CD4-positive, alpha-beta memory T cell (primary cell): ENCODE data around the gene SMG9. TPM values are rescaled to one million over a fixed set of nuclear protein-coding genes. Genes with fewer than 3 reads are reported as not detected.

ENCODE experiments used
- CTCF ChIA-PET: fragments of 350-600 bp; sonication (Branson Sonifier 250); formaldehyde crosslinking; loops from one replicate; lab custom pipeline; 2021; ENCODE audit warnings: inconsistent platforms; ENCODE audit not compliant: partially characterized antibody; lab: Charles Lee
- POLR2A ChIA-PET: fragments of 350-600 bp; sonication (Branson Sonifier 250); formaldehyde crosslinking; loops from one replicate; lab custom pipeline; 2021; ENCODE audit not compliant: partially characterized antibody; lab: Charles Lee
- DNase-seq, 5 donors: peaks; one replicate each; pipeline versions ENCODE4 v3.0.0 to v3.0.0-alpha.2; 2020 to 2022; ENCODE audit warnings: mixed read lengths in 1 of 5
- H3K27ac ChIP-seq: one replicate; pipeline ENCODE4 v1.7.0; 2013; ENCODE audit warnings: low read depth, low read length
- H3K27me3 ChIP-seq: 2 replicates; pipeline ENCODE4 v1.7.0; 2013; ENCODE audit warnings: mild to moderate bottlenecking, low read length, moderate library complexity; ENCODE audit not compliant: insufficient read depth
- H3K36me3 ChIP-seq: 2 replicates; pipeline ENCODE4 v1.7.0; 2013; ENCODE audit warnings: mild to moderate bottlenecking, low read length, moderate library complexity; ENCODE audit not compliant: insufficient read depth
- H3K4me1 ChIP-seq: 2 replicates; pipeline ENCODE4 v1.7.0; 2013; ENCODE audit warnings: mild to moderate bottlenecking, low read length, moderate library complexity; ENCODE audit not compliant: insufficient read depth
- H3K4me3 ChIP-seq, 2 donors: one replicate each; pipeline ENCODE4 v1.7.0; 2013; ENCODE audit warnings: low read length in 2 of 2, mild to moderate bottlenecking in 1 of 2
- H3K9me3 ChIP-seq, 2 donors: one replicate each; pipeline ENCODE4 v1.7.0; 2013; ENCODE audit warnings: low read length in 2 of 2, control low read depth in 1 of 2; ENCODE audit not compliant: control insufficient read depth in 1 of 2
- H3K27ac Mint-ChIP-seq, 7 donors: one replicate each; pipeline ENCODE4 v1.8.0; 2020 to 2021; ENCODE audit warnings: mixed read lengths in 7 of 7, mild to moderate bottlenecking in 6 of 7, inconsistent platforms in 3 of 7, moderate library complexity in 3 of 7
- H3K27me3 Mint-ChIP-seq, 2 donors: one replicate each; pipeline ENCODE4 v1.8.0; 2020 to 2021; ENCODE audit warnings: mixed read lengths in 2 of 2
- H3K36me3 Mint-ChIP-seq, 2 donors: one replicate each; pipeline ENCODE4 v1.8.0; 2020 to 2021; ENCODE audit warnings: mixed read lengths in 2 of 2, inconsistent platforms in 1 of 2, mild to moderate bottlenecking in 1 of 2
- H3K4me1 Mint-ChIP-seq, 4 donors: one replicate each; pipeline ENCODE4 v1.8.0; 2020 to 2021; ENCODE audit warnings: mixed read lengths in 4 of 4, mild to moderate bottlenecking in 1 of 4
- H3K4me3 Mint-ChIP-seq, 8 donors: one replicate each; pipeline ENCODE4 v1.8.0; 2020 to 2021; ENCODE audit warnings: mixed read lengths in 8 of 8, mild to moderate bottlenecking in 7 of 8, moderate library complexity in 6 of 8, inconsistent platforms in 3 of 8
- H3K9me3 Mint-ChIP-seq, 8 donors: one replicate each; pipeline ENCODE4 v1.8.0; 2020 to 2021; ENCODE audit warnings: mixed read lengths in 8 of 8, mild to moderate bottlenecking in 5 of 8, inconsistent platforms in 3 of 8, moderate library complexity in 1 of 8
- intact Hi-C: fragments of 100-400 bp; cut with micrococcal nuclease; formaldehyde crosslinking; loops from one replicate; pipeline ENCODE4 v1.15.1; 2023
- polyA plus RNA-seq, 2 donors: library from polyadenylated mRNA; unstranded; fragments of 300-500 nt; fragmentation: Illumina TruSeq; gene quantifications; one replicate each; pipeline ENCODE4 v1.2.3, GENCODE V29; 2021
- total RNA-seq, 2 experiments: library from RNA; stranded (reverse); gene quantifications; one replicate each; pipeline ENCODE4 v1.2.3, GENCODE V29; 2021

SMG9 gene
- total and polyA plus RNA-seq, 4 experiments from 2014 or later = 3.8 to 57.9 (median 35.6) TPM

DNA sequence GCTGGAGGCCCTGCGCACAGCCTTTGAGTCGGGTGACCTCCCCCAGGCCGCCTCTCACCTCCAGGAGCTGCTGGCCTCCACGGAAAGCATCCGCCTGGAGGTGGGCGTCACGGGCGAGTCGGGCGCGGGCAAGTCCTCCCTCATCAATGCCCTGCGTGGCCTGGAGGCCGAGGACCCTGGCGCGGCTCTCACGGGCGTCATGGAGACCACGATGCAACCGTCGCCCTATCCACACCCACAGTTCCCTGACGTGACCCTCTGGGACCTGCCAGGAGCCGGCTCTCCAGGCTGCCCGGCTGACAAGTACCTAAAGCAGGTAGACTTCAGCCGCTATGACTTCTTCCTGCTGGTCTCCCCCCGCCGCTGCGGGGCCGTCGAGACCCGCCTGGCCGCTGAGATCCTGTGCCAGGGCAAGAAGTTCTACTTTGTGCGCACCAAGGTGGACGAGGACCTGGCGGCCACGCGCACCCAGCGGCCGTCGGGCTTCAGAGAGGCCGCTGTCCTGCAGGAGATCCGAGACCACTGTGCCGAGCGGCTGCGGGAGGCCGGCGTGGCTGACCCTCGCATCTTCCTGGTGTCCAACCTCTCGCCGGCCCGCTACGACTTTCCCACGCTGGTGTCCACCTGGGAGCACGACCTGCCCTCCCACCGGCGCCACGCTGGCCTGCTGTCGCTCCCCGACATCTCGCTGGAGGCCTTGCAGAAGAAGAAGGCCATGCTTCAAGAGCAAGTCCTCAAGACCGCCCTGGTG is 36.0 kb downstream of the SMG9 start:
- H3K36me3 ChIP-seq = no peaks in the 10 kb centered on the region
- Mint-ChIP-seq H3K4me3 (no peak overlapping the region), H3K27me3 (peaks cover 2 to 5% of the 10 kb centered on the region in 2 donors), H3K36me3 (no peaks in the 10 kb centered on the region), H3K4me1 (no peaks in the 10 kb centered on the region), H3K27ac (no peak overlapping the region), H3K9me3 (no peaks in the 10 kb centered on the region)
- POLR2A ChIA-PET = no interaction called here
- H3K9me3 ChIP-seq = no peaks in the 10 kb centered on the region
- no peak overlapping the region for H3K27ac ChIP-seq
- H3K4me3 ChIP-seq = no peak overlapping the region
- no peaks in the 10 kb centered on the region for H3K4me1 ChIP-seq
- CTCF ChIA-PET = no interaction called here
- intact Hi-C loops = no loop called here
- DNase-seq = no peak
- no peaks in the 10 kb centered on the region for H3K27me3 ChIP-seq

- no peaks in the 10 kb centered on the region for H3K27me3 ChIP-seq
- H3K4me3 Mint-ChIP-seq = no peak within 1 kb of the TSS
- POLR2A ChIA-PET = no interaction called here
- no peak within 1 kb of the TSS for H3K27ac Mint-ChIP-seq
- H3K36me3 ChIP-seq = no peaks in the 10 kb centered on the region
- no peaks in the 10 kb centered on the region for H3K36me3 Mint-ChIP-seq
- CTCF ChIA-PET = interaction anchor here (1.3 kb wide), 1 partner anchor 161 kb away, joined by 3 read pairs; no protein-coding TSS in a partner anchor
- DNase-seq = no peak
- peaks cover 8 to 14% of the 10 kb centered on the region in 2 donors for H3K27me3 Mint-ChIP-seq
- H3K4me3 ChIP-seq = no peak within 1 kb of the TSS
- H3K9me3 ChIP-seq = no peaks in the 10 kb centered on the region
- H3K4me1 Mint-ChIP-seq = no peaks in the 10 kb centered on the region
- intact Hi-C loops = no loop called here
- H3K4me1 ChIP-seq = no peaks in the 10 kb centered on the region
- no peak within 1 kb of the TSS for H3K27ac ChIP-seq
- H3K9me3 Mint-ChIP-seq = no peaks in the 10 kb centered on the region
These were observed 39.0 kb downstream of the SMG9 start, which contains the start of gene IRGC for GRCh38 chr19:43715776-43716175. Gene IRGC (plus strand): TSS chr19:43716076. CDS start chr19:43718559, 2,483 bp downstream.

- Histone ChIP-seq H3K36me3 (no peaks in the 10 kb centered on the region), H3K4me1 (no peaks in the 10 kb centered on the region), H3K27me3 (no peaks in the 10 kb centered on the region), H3K27ac (no peak overlapping the region), H3K9me3 (no peaks in the 10 kb centered on the region), H3K4me3 (no peak overlapping the region)
- ChIA-PET POLR2A (interaction anchor here (0.7 kb wide), 1 partner anchor 12 kb away, joined by 3 read pairs; no protein-coding TSS in a partner anchor), CTCF (no interaction called here)
- intact Hi-C loops = no loop called here
- Mint-ChIP-seq H3K9me3 (peaks cover 0 to 10% (median 6%) of the 10 kb centered on the region in 8 donors), H3K27me3 (peaks cover 8 to 14% of the 10 kb centered on the region in 2 donors), H3K4me1 (no peaks in the 10 kb centered on the region), H3K4me3 (no peak overlapping the region), H3K36me3 (peaks cover 0 to 7% of the 10 kb centered on the region in 2 donors), H3K27ac (no peak overlapping the region)
- no peak for DNase-seq
These were observed 41.6 kb downstream of the SMG9 start for GRCh38 chr19:43713208-43713607.

DNA sequence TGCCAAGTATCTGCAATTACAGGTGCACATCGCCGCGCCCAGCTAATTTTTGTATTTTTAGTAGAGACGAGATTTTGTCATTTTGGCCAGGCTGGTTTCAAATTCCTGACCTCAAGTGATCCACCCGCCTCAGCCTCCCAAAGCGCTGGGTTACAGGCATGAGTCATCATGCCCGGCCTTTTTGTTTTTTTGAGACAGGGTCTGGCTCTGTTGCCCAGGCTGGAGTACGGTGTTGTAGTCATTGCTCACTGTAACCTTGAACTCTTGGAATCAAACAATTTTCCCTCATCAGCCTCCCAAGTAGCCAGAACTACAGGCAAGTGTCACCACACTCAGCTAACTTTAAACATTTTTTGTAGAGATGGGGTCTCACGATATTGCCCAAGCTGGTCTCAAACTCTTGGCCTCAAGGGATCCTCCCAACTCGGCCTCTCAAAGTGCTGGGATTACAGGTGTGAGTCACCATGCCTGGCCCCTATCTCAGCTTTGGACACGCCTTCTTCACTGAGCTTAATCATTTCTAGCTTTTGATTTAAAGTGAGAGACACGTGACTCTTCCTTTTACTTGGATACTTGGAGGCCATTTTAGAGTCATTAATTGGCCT is 42.9 kb downstream of the SMG9 start:
- Histone ChIP-seq H3K27me3 (no peaks in the 10 kb centered on the region), H3K27ac (no peak overlapping the region), H3K4me1 (no peaks in the 10 kb centered on the region), H3K9me3 (no peaks in the 10 kb centered on the region), H3K4me3 (no peak overlapping the region), H3K36me3 (no peaks in the 10 kb centered on the region)
- Mint-ChIP-seq H3K36me3 (peaks cover 0 to 7% of the 10 kb centered on the region in 2 donors), H3K4me3 (no peak overlapping the region), H3K9me3 (peaks cover 0 to 12% (median 6%) of the 10 kb centered on the region in 8 donors), H3K27ac (no peak overlapping the region), H3K27me3 (peaks cover 8 to 14% of the 10 kb centered on the region in 2 donors), H3K4me1 (no peaks in the 10 kb centered on the region)
- no peak for DNase-seq
- intact Hi-C loops = no loop called here
- CTCF ChIA-PET = no interaction called here
- POLR2A ChIA-PET = no interaction called here

DNA sequence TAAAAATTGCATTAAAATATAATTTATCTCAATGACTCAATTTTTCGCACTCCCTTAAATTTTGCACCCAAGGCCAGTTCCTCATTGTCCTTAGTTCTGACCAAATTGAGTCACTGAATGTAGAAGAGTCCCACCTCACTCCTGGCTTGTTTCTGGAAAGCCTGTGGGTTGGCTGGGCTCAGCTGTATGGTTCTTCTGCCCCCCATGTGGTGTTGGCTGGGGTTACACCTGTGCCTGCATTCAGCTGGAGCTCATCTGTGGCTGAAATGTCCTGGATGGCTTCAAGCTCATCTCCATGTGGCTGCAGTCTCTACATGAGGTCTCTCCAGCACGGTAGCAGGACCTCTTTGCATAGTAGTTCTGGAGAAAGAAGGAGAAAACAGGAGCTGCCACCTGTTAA is 46.0 kb downstream of the SMG9 start:
- no peak overlapping the region for H3K27ac Mint-ChIP-seq
- Histone ChIP-seq H3K36me3 (no peaks in the 10 kb centered on the region), H3K4me1 (no peaks in the 10 kb centered on the region), H3K4me3 (no peak overlapping the region), H3K27me3 (no peaks in the 10 kb centered on the region), H3K9me3 (no peaks in the 10 kb centered on the region), H3K27ac (no peak overlapping the region)
- intact Hi-C loops = no loop called here
- H3K4me1 Mint-ChIP-seq = no peaks in the 10 kb centered on the region
- H3K36me3 Mint-ChIP-seq = peaks cover 0 to 7% of the 10 kb centered on the region in 2 donors
- POLR2A ChIA-PET = no interaction called here
- CTCF ChIA-PET = no interaction called here
- H3K9me3 Mint-ChIP-seq = peaks cover 0 to 12% (median 6%) of the 10 kb centered on the region in 8 donors
- peaks cover 6 to 9% of the 10 kb centered on the region in 2 donors for H3K27me3 Mint-ChIP-seq
- no peak overlapping the region for H3K4me3 Mint-ChIP-seq
- DNase-seq = no peak

DNA sequence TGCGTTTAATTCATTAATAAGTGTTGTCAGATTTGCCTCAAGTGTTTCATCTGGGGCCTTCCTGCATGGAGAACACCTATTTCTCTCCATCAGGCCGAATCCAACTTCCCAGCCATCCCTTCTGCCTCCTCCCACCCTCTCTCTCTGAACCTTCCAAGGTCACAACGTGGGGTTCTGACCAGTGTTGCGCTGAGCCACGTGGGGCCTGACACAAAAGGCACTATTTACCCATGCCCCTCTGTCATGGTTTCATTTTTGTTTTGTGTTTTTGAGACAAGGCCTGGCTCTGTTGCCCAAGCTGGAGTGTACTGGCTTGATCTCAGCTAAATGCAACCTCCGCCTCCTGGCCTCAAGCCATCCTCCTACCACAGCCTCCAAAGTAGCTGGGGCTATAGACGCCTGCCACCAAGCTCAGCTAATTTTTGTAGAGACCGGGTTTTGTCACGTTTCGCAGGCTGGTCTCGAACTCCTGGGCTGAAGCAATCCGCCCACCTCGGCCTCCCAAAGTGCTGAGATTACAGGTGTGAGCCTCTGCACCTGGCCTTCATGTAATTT is 47.5 kb downstream of the SMG9 start:
- Mint-ChIP-seq H3K36me3 (peaks cover 0 to 7% of the 10 kb centered on the region in 2 donors), H3K27me3 (peaks cover 4 to 7% of the 10 kb centered on the region in 2 donors), H3K27ac (peak overlapping the region in 1 of 7 donors; percentile 35), H3K9me3 (peaks cover 0 to 12% (median 6%) of the 10 kb centered on the region in 8 donors), H3K4me1 (peaks cover 0 to 10% (median 0%) of the 10 kb centered on the region in 4 donors), H3K4me3 (no peak overlapping the region)
- Histone ChIP-seq H3K27ac (no peak overlapping the region), H3K27me3 (no peaks in the 10 kb centered on the region), H3K36me3 (no peaks in the 10 kb centered on the region), H3K4me1 (no peaks in the 10 kb centered on the region), H3K9me3 (no peaks in the 10 kb centered on the region), H3K4me3 (no peak overlapping the region)
- ChIA-PET CTCF (no interaction called here), POLR2A (no interaction called here)
- DNase-seq = no peak
- intact Hi-C loops = no loop called here

DNA sequence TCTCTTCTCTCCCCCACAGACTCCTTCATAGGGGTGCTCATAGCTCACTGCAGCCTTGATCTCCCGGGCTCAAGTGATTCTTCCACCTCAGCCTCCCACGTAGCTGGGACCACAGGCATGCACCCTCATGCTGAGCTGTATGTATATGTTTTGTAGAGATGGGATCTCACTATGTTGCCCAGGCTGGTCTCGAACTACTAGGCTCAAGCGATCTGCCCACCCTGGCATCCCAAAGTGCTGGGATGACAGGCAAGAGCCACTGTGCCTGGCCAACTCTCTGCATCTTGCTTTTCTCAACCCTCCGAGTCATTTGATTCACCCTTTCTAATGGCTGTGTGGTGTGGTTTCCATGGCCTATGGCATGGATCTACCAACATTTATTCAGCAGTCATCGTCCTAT is 49.0 kb downstream of the SMG9 start:
- H3K4me3 Mint-ChIP-seq = no peak overlapping the region
- POLR2A ChIA-PET = no interaction called here

More for the DNA sequence above, 49.0 kb downstream of the SMG9 start:
- CTCF ChIA-PET = no interaction called here
- Mint-ChIP-seq H3K27me3 (no peaks in the 10 kb centered on the region), H3K36me3 (peaks cover 0 to 7% of the 10 kb centered on the region in 2 donors), H3K27ac (peak overlapping the region in 2 of 7 donors; percentile 42 to 72), H3K4me1 (peaks cover 7 to 22% (median 9%) of the 10 kb centered on the region in 4 donors), H3K9me3 (peaks cover 0 to 12% (median 6%) of the 10 kb centered on the region in 8 donors)
- H3K4me3 ChIP-seq = no peak overlapping the region
- peaks cover 2% of the 10 kb centered on the region for H3K4me1 ChIP-seq
- no peaks in the 10 kb centered on the region for H3K36me3 ChIP-seq
- intact Hi-C loops = no loop called here
- H3K9me3 ChIP-seq = no peaks in the 10 kb centered on the region
- no peak for DNase-seq
- H3K27me3 ChIP-seq = no peaks in the 10 kb centered on the region
- no peak overlapping the region for H3K27ac ChIP-seq
